HG02571 (cell line): Measurements from ENCODE around the gene CORO1C.

ENCODE experiments used
- ATAC-seq: cut with Tn5 transposase; IDR thresholded peaks from one replicate; pipeline ENCODE4 v1.9.1; 2021; ENCODE audit warnings: mild to moderate bottlenecking, moderate library complexity; ENCODE audit not compliant: unreplicated experiment

CORO1C gene

DNA sequence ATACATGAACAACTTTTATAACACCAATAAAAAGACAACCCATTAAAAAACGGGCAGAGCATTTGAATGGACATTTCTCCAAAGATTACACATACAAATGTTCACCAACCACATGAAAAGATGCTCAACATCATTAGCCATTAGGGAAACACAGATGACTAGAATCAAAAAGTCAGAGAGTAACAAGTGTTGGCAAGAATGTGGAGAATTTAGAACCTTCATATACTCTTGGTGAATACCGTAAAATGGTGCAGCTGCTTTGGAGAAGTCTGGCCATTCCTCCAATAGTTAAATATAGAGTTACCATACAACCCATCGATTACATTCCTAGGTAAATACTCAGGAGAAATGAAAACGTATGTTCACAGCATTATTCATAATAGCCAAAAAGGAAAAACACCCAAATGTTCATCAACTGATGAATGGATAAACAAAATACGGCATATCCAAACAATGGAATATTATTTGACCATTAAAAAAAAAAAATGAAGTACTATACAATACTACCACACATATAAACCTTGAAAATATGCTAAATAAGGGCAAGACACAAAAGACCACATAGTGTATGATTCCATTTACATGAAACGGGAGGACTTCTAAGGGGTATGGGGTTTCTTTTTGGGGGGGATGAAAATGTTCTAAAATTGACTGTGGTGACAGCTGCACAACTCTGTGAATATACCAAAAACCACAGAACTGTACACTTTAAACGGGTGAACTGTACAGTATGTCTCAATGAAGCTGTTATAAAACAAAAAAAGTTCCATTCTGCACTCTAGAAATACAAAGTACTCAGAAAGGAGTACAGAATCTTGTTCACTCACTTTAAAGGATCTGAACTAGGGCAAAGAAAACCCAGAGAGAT, 3.2 kb downstream of the CORO1C start:
- no peak for ATAC-seq

DNA sequence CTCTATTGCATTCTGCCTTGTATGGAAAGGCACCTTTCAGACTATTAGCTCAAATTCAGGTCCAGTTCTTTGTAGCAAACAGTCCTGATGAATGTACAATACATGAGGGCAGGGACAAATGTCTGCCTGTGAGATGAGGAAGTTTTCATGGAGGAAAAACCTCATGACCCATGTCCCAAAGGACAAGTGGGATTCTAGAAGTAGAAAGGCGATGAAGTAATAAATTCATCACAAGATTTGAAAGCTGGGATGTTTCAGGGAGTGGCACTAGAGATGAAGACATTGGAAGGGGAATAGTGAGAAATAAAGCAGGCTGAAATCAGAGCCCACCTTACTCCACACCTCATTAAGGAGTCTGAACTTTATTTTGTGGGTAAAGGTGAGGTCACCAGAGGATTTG, 4.2 kb downstream of the CORO1C start:
- no peak for ATAC-seq

DNA sequence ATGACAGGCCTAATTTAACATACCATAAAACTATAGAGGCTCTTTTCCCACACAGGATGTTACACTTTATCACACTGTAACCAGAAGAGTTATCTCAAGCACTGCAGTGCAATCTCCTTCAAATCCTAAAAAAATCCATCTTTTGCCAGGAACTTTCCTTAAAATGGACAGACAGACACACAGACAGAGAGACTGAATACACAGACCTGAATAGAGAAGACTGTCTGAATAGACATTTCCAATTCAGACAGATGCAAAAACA, 6.5 kb downstream of the CORO1C start:
- ATAC-seq: no peak

DNA sequence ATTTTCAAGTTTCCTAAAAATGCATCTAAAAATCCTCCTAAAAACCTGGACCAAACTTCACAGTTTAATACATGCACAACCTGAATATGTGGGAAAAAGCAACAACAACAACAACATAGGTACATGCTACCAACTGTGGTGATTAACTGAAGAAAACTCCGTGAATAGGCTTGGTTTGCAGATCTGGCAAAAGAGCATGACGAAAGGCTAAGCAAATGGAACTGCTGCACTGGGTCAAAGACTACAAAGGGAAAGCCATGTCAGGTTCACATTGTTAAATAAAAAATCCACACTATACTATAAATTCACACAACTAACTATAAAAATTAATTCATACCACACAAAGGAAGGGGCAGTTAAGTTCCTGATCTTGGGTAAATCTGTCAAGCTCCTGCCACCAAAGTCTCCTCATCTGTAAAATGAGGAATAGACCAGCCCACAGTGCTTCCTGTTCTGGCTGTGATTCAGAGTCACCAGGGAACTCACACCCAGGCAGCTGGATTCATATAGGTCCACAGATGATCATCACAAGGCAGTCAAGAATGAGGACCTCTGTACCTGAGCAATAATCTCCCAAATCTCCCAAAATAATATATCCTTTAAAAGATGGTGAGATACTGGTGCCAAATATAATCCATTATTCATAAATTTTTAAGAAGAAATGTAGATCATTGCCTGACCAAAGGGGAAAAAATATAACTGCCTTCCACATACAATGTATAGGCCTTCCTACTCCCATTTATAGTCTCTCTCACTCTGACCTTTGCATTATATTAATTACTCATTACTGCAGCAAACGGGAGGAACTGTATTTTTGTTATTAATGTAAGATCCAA, 7.0 kb downstream of the CORO1C start:
- ATAC-seq: no peak

DNA sequence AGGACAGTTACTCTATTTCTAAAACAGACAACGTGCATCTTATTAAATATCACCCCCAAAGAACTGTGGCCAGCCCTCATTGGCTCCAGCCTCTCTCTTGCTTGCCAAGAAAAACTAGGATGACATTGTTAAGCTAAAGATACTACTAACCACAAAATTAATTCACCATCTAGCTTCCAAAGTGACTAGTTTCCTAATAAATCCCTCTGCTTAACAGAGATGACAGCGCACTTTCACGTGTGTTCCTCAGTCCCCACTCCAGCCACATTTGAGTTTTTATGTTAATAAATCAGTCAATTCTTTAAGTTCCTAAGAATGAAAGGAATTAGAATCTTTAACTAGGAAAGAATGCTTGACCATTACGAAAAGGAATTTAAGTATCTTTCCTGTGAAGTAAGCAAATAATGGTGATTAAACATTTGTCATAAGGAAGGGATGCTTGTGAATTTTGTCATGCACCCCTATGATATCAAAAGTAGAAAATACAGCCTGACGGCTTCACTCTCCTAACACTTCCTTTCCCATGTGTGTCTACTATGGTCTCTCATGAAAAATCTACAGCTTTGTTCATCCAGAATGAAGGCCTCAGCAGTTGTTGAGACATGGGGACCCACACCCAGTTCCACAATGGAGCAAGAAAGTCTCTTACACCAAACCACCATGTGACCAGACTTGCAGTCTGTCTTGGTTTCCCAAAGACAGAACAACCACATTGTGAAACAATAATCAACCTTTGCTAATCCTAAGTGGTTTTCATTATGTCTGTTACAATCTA, 8.1 kb downstream of the CORO1C start:
- no peak for ATAC-seq

DNA sequence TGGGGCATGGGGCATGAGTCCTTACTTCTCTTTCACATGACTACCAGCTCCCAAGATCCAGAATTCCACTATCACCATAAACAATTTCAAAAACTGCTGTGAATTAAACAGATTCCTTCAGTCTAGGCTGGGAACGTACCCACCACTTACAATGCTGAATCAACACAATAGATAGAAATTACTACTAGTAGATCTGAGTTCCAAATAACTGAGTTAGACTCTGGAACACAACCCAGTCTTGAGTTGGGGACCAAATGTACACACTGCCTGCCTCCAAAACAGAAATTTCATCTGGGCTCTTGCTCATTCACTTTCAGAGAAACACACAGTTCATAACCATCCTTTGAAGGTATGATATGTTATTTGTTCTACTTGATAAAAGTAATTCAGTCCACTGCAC, 8.9 kb downstream of the CORO1C start:
- ATAC-seq: no peak

DNA sequence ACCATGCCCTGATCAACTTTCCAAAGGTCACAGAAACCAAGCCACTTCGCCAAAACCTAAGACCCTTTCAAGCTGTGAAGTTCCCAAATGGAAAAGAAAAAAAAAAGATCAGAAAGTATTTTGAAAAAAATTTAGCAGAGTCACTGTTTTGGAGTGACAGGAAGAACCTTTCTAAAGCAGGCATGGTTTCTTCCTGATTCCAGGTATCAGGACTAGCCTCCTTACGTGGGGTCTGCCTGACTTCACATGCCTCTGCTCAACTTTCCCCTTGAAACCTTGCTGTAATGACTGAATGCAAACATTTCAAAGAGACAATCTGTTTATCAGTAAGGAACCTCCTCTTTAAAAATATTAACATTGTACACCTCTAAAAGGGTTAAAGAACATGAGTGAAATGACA, 9.5 kb downstream of the CORO1C start:
- ATAC-seq: no peak

DNA sequence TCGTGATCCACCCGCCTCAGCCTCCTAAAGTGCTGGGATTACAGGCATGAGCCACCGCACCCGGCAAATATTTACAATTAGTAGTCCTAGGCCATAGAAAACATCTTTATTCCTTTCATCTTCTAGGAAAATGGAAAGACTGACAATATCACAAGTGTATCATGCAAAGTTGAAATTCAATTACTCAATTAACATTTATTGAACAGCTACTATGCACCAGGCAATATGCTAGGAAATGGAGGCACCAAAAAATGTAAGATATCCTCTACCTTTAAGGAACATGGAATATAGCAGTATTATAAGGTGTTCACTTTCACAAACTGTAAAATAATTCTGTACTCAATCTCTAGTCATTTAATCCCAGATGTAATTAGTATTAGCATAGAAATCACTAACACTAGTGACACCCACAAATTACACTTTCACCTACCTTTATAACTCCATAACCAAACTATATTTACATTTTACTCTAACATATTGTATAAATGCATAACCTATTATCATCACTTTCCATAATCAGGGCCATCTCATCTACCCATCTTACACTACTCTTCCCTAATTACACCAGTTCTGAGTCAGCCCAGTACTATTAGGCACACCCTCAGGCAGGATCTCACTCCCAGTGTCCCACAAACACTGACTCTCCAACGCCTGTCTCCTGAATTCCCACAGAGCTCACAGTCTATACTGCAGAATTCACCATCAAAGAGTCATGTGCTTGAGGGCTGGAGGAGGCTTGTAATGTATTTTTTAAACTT, 10.4 kb downstream of the CORO1C start:
- ATAC-seq: no peak

DNA sequence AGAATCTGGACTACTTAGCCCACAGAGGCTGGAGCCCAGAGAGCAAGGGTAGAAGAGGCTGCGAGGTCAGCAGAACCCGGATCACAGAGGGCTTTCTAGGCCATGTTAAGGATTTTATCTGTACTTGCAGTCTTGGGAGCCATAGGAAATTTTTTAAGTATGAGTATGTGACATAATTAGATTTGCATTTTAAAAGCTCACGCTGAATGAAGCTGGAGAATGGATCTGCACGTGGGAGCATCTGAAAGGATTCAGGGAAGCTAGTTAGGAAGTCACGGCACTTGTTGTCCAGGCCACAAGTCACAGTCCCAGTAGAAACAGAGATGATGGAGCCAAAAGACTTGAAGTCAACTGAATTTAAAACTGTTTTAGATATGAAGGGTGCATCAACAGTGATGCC, 14.1 kb downstream of the CORO1C start:
- ATAC-seq: no peak

DNA sequence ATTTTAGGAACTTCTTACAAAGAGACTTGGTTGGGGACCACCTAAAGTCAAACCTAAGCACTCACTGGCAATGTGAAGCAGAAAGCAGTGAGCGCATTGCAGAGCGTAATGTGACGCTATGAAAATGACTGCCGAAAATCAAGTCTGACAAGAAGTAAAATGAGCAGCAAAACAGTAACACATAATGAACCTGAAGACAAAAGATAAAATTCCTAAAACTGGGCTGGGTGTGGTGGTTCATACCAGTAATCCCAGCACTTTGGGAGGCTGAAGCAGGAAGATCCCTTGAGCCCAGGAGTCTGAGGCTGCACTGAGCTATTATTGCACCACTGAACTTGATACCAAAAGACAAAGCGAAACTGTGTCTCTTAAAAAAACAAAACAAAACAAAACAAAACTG, 16.5 kb downstream of the CORO1C start:
- ATAC-seq: no peak

DNA sequence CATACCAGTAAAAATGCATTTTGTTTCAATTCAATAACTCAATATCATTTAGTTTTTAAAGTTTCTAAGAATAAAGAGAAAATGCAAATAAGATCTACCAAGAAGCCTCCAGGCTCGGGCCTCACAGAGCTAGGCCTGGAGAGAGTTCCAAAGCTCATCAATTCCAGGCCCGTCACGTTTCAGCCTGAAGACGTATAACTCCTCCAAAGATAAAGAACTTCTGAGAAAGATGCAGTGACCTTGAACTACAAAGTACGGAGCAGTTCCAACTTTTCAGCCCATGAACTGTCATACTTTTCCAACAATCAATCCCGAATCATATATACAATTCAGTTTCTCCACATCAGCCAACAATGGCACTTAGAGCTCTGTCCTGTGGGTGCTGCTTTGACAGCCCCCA, 17.8 kb downstream of the CORO1C start:
- no peak for ATAC-seq

DNA sequence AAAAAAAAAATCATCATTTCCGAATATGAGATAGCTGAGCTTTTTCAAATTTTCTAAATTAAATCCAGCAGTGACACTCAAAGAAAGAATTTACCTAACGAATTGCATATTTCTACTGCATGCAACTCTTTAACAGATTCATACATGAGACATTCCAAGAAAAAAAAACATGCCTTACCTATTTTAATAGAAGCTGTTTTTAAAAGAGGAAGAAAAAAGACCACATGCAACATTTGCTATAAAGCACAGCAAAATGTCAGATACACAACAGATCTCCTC, 18.5 kb downstream of the CORO1C start:
- ATAC-seq: no peak

DNA sequence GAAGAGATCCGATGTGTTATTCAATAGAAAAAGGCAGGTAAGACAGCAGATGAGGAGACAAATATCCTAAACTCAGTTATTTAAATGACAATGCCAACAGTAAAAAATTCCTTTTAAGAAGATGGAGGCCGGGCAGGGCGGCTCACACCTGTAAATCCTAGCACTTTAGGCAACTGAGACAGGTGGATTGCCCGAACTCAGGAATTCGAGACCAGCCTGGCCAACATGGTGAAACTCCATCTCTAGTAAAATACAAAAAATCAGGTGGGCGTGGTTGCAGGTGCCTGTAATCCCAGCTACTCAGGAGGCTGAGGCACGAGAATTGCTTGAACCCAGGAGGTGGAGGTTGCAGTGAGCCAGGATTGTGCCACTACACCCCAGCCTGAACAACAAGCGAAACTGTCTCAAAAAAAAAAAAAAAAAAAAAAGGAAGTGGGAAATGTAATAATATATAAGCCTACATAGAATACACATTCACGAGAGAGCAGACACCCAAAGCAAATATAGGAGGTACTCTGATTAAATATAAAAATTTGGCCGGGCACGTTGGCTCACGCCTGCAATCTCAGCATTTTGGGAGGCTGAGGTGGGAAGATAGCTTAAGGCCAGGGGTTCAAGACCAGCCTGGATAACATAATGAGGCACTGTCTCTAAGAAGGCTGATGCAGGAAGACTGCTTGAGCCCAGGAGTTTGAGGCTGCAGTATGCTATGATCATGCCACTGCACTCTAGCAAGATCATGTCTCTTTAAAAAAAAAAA, 19.0 kb downstream of the CORO1C start:
- ATAC-seq: no peak

DNA sequence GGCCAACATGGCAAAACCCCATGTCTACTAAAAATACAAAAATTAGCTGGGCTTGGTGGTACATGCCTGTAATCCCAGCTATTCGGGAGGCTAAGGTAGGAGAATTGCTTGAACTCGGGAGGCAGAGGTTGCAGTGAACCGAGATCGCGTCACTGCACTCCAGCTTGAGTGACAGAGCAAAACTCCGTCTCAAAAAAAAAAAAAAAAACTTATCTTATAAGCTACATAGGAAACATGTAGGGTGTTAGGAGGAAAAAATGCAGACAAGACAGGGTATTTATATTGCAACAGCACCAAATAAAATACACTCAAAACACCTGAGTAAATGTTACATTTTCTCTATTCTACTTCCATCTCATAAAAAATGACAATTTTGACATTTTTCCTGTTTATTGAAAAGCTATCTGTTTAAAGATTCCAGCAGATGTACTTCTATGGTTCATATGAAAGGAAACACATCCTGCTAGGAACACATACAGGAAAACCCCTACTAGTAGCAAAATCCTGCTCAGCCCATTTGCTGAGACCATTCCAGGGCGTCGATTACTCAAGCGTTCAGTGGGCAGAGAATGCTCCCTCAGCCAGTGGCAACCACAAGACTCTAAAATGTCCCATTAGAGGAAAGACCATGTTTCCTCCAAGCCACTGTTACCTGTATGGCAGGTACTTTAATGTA, 19.7 kb downstream of the CORO1C start:
- ATAC-seq: no peak

DNA sequence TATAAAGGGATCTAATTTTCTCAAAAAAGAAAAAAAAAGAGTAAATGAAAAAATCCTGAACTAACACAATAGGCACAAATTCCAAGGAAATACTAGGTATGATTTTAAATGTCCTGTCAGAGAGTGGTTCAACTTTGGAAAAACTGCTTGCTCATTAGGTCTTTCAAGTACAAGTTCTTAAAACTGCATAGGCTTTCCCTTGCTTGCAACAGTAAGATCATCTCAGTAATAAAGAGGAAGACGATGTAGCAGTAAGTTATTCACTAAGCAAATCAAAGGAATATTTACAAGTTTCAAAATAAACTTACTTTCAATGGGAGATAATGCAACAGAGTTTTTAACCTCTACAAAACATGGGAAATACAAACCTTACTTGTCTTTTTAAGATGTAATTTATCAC, 21.6 kb downstream of the CORO1C start:
- no peak for ATAC-seq

DNA sequence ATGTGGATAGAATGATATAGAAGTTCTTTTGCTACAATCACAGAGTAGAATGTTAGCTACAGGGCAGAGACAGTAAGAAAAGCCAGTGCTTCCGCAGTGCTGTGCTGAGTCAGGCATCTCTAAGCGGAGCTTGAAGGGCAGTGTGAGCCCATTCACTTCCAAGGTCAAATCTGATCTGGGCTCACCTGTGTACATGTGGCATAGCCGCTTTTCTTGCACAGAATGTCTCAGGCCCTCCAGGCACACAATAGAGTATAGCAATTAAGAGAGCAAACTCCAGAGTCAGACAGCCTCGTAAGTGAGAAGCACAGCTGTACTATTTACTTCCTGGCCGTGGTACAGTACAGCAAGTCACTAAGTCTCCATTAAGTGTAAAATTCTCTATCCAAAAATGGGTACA, 26.8 kb downstream of the CORO1C start:
- ATAC-seq: no peak

DNA sequence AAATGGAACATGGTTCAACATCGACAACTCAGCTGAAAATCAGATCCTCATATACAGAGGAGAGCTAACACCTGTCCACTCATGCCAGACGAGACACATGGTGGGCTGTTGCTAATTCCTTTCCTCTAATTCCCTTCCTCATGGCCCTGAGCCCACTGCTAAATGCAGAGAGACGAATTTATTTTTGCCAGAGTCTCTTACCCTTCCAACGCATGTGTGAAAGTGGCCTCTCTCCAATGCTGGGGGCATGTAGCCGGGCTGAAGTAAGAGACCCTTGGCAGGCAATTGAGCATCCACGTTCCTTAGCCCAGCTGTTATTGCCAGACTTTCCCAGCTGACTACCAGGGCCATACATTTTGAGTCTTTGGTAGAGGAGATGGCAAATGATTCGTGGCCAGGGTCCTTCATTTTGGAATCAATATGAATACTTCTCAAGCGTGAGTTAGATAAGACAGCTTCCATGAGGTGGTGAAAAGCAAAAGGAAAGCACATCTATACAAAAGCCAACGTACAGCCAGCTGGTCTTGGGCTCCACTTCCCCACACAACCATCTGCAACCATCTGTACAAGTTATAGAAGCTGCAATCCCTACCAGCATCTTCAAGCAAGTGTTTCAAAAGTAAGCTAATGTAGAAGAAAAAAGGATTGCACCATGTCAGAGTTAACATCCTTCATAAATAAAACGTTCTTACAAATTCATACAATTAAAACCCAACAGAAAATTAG, 28.6 kb downstream of the CORO1C start:
- no peak for ATAC-seq

DNA sequence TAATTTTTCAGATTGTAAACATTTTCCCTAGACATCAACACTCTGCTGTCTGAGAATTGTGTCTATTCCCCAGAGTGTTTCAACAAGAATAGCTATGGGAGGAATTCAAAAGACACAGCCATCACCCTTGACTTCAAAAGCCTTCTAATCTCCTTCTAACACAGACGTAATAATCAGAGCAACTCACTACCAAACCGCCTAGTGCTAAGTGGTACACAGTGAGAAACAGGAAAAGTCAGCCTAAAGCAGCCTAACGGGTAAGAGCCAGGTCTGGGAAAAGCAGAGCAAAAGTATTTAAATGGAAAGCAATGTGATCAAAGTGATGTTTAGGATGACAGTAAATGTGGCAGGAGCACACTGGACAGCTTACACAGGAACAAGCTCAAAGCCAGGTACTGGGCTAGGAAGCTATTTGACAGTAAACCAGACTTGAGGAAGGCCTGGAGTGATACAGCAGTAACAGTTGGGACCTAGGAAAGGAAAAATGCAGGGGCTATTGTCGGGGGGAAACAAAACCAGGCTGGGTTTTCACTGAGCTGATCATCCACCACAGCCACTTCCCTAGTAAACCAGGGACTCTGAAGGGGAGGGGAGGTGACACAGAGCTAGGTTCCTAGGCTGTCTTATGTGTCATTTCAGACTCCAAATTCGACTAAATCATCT, 29.4 kb downstream of the CORO1C start:
- no peak for ATAC-seq
